ENCODE measurements around the gene TBC1D10B. TPM values are rescaled to one million over a fixed set of nuclear protein-coding genes. Genes with fewer than 3 reads are reported as not detected.

TBC1D10B gene
- total and polyA plus RNA-seq, 9 of the 15 experiments (the other 6 are each of a cell fraction or from before 2014, with no cell fraction given): 2.2 to 55.4 (median 17.5) TPM

DNA sequence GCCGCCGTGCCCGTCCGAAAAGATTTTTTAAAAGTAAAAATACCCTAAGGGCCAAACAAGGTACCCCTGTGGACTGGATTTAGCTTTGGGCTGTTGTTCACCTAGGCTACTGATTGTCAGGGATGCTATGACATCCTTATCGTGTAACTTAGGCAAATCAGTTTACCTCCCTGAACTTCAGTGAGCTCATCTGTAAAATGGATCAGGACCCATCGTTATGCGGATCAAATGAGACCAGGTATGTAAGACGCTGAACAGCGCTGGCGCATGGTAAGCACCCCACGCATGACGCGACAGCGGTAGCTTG is 36.5 kb upstream of the TBC1D10B start (continued):
- no peak for TF ChIP-seq BCLAF1 (IDR thresholded peaks at IDR 0.05; ENCODE audit: borderline replicate concordance in 1 of 2, control insufficient read depth in 1 of 2, low read depth in 2 of 2, low read length in 1 of 2)
- 0 out of 2 replicates have a peak, but pooled peaks have one; percentile 5 for TF ChIP-seq ESRRA (IDR thresholded peaks at IDR 0.05; ENCODE audit: borderline replicate concordance, low read depth)
- TF ChIP-seq MAZ (CRISPR knock-in tag; conservative IDR thresholded peaks at IDR 0.05 in 1 of 2, IDR thresholded peaks at IDR 0.05 in 1 of 2): 0 out of 4 replicates have a peak, but pooled peaks of 1 of the 2 experiments have one; percentile 12
- TF ChIP-seq ZBTB40 (IDR thresholded peaks at IDR 0.05): peak; percentile 40; the same call in 1 of the 2 replicates
- TF ChIP-seq ZBTB40 (CRISPR knock-in tag; IDR thresholded peaks at IDR 0.05): no peak

Data from K562 (cell line).